Brain pericyte (primary cell): ENCODE measurements around the gene DNAJC6.
"Not testable (repeated sequence)": the region's sequence is repeated elsewhere in the genome, so short reads cannot be mapped to it uniquely, and the experiment has no call there.

ENCODE experiments used
- DNase-seq: peaks from one replicate; pipeline ENCODE4 v3.0.0-alpha.2; 2012; ENCODE audit warnings: low read depth, low spot score

DNAJC6 gene

DNA sequence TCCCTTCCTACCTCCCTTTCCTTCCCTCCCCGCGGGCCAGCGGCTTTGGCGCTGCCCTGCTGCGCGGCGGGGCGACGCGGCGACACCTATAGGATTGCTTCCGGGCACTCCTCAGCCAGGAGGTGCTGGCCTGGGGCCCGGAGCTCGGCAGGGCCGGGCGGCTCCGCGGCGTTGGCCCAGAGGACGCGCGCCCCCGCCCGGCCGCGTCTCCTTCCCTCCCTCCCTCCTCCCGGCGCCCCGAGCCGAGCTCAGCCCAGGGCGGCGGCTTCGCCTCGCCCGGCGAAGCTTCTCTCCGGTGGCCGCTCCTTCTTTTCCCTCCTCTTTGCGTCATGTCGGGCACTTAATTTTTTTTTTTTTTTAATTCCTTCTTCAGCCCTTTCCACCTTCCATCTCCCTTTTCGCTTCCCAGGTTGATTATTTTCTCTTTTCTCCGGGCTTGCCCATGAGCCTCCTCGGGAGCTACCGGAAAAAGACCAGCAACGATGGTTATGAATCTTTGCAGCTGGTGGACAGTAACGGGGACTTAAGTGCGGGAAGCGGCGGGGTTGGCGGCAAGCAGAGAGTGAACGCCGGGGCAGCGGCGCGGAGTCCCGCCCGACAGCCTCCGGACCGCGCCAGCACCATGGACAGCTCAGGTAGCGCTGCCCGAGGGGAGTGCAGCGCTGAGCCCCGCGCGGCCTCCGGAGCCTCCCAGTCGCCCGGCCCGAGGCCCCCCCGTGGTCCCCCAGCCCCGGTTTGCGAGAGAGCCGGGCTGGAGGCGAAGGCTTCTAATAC lies at the start of gene DNAJC6:
TSS of gene DNAJC6 (plus strand) at position 240 of the 774 bp plus-strand sequence. CDS start at position 443, 203 bp downstream.
- peak; percentile 50 for DNase-seq

DNA sequence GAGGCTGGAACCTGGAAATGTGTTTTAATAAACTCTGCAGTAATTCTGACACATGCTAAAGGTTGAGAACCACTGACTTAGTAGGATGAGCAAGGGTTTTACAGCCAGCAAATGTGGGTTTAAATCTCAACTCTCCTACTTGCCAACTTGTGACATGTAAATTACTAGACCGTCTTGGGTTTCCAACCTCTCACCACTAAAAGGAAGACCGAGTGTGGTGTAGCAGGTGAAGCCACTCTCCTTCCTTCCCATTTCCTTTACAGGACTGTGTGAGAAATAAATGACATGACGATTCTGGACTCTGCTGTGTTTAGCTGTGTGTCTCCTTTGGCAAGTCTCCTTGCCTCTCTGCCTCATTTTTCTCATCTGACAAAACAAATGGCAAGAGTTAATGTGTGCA lies 49.5 kb upstream of the DNAJC6 start:
- DNase-seq, result no peak

DNA sequence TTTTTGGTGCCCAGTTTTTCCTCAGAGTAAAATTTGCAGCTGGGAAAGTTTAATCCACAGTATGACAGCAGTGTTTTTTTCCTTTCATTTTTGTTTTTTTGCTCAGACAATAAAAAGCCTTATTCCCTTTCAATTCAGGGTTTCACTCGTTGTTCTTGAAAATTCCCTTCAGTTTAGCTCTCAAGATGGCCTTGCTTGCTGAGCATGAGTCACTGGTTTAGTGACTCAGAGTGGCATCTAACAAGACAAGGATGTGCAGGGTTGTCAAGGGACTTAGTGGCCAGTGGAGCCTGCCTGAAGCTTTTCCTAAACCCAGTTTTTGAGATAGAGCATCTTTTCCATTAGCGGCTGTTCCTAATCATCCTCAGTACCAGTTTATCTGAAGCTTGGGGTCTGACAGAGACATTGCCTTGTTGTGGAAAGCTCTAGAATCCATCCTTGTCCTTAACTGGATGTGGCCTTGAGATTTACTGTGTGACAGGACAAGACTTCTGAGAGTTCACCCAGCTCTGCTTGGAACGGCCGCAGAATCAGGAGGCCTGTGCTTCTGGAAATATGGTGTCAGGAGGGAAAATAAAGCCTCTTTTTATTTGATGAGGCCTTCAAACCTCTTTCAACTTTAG lies 48.4 kb upstream of the DNAJC6 start:
- DNase-seq, result no peak

DNA sequence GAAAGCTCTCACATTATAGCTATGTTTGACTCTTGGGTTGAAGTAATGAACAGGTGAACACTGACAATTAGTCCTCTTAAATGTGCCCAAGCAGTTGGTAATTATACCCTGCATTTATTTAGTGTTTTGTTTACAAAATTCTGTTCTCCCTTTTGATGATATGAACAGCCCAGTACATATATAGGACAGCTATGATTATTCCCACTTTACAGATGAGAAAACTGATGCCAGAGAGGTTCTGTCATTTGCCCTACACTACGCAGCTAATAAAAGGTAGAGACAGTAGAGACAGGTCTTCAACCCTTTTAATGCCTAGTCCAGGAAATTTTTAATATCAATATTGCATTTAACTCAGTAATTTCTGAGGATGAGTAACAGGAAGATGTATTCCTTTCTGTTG lies 46.1 kb upstream of the DNAJC6 start:
- no peak for DNase-seq

DNA sequence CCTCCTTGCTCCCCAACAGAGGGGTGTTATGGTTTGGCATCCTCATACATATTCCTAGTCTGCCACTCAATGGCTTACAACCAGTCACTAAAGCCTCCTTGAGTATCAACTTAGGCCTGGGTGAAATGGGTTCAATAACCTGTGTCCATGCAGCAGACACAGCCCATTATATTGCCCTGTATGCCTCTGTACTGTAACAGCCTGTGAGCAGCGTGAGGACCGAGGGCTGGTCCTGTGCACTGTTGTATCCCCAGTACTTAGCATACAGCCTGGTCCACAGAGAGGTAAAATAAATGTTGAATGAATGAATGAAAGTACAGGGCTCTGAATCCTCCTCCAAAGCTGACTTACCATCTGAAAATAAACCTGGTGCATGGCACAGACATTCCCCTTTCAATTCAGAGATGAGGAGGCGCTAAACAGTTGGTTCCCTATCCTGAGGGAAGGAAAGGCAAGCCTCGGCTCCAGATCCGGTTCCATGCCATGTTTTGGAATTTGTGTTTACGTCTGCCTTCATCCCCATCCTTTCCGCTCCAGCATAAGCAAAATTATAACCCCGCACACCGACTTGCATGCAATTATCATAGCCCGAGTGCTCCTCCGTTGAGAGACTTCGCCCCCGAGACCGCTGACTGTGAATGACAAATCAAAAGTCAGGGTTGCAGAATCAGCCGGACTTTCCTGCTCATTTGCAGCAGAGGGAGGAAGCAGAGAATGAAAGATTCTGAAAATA lies 45.0 kb upstream of the DNAJC6 start:
- peak; percentile 37 for DNase-seq

DNA sequence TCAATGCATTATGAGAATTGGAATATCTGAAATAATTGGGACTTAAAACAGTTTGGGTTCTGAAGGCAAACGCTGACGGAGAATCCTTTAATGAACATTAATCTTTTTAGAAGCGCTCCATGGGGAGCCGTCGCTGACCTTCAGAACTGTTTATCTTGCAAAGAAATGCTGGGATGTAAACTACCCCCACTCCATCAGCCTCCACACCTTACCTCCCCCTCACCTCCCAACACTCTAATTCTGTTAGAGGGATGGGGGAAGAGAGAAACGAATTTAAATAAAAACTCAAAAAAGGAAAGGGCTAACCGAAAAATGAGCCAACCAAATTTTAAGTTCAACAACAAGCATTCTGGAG lies 44.1 kb upstream of the DNAJC6 start:
- DNase-seq, result no peak

DNA sequence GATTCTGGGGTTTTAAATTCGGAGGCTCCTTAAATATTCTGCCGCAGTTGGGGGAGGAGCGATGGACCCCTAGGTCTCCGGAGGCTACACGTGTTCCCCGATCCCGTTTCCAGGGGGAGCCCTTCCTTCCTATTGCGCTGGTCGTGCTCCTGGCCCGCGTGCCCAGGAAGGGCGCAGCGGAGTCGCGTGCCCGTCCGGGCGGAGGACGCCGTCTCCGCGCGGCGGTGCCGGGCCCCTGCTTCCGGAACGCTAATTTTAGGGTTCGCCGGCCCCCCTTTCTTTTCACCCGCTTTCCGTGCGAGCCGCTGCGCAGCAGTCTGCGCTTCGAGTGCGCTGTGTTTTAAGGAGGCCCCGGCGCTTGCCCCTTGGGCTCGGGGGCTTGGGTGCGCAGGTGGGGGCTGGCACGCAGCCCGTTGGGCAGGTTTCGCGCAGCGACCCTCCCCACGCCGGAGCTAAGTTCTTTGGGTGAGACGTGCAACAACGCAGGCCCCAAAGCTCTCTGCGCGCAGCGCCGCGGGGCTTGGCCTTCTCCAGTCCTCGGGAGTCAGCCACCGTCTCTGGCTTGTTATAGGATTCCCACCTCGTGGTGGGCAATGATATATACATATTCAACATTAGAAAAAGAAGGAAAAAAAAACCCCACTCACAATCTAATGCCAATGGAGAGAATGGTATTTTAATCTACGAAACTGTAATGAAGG lies 43.5 kb upstream of the DNAJC6 start:
- DNase-seq, result no peak

DNA sequence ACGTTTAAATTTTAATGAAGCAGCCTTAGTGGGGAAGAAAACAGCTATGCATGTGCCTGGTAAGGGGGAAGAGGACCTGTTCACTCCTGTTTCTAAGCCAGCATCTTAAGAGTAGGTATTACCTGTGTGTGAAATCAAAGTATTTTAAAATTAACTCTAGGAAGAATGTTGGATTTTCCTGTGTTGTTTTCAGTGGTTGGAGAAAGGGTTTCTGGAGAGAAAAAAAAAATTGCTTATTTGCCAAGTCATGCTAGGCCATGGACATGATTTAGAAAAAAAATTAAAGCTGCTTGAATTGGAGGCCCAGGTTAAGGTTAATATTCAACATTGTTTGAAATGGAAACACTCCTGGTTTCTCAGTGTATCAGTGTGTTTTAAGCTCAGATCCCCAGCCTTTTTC lies 42.9 kb upstream of the DNAJC6 start:
- no peak for DNase-seq

DNA sequence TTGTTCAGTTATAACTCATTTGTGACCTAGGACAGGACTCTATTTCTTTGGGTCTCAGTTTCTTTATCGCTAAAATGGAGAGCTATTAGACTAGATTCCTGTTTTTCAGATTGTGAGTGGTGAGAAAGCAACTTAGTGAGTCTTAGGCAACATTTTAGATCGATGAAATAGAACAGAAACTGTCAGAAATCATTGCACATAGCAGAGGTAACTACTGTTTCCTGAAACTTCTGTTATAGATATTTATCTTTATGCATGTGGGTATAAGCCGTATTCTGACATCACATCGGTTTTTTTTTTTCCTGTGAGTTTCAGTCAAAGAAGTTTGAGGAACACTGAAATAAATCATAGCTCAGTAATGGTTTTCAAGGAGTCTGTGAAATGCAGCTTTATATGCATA lies 42.1 kb upstream of the DNAJC6 start:
- DNase-seq, result no peak

DNA sequence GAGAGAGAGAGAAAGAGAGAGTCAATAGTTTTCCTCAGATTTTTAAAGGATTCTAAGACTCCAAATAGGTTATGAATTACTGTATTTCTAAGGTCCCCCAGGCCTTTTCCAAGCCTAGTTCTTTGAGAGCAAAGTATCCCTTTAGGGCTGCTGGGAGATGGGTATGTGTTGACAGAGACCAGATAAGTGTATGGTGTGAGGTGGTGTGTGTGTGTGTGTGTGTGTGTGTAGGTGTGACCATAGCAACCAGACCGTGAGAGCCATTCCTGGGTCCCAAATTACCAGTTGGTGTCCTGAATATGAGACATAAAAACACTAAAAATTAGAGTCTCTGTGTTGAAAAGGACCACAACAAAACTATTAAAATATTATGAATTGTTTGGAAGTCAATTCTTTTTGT lies 41.7 kb upstream of the DNAJC6 start:
- DNase-seq, result no peak

DNA sequence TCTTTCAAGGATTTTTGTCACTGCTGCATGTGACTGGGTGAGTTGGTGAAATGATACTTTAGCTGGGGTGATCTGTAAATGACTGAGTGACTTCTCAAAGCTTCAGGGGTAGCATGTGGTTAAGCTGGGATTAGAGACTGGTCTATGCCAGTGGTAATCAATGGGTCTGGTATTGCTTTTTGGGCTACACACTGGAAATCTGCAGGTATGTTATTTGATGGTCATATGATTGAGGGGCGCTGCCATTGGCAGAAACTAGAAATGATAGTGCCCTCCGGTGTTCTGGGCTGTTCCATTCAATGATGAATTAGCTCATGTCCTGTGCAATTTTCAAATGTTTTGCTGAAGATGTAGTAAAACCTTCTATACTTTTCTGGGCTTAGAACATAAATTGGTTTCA lies 39.7 kb upstream of the DNAJC6 start:
- no peak for DNase-seq

DNA sequence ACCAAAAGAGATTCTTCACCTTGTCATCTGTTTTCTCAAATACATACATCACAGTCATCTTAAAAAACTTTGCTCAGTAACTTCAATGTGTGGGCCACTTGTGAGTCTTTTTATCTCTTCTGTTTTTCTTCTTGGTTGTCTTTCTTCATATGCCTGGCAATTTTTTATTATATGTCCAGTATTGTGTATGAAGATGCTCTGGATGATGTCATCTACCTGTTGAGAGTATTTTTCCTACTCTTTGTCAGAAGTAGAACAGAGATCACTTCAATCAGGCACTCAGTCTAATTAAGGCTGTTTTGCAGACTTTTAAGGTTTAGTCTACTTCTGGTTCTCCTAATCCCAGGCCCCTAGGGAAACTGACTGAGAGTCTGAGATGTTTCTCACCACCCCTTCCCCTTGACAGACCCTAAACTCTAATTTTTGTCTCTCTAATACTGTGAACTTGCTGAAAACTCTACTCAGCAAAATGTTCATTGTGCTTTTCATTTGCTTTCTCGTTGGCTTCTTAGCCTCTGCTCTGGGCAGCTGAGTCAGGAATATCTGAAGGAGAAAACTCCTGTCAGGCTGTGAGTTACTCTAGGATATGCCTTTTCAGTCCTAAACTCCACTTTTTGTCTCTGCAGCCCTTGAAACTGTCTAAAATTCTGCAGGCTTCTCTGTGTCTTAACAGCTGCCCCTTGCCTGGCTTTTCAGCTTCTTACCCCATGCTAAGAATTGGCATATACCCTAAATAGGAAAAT lies 33.0 kb upstream of the DNAJC6 start:
- no peak for DNase-seq

DNA sequence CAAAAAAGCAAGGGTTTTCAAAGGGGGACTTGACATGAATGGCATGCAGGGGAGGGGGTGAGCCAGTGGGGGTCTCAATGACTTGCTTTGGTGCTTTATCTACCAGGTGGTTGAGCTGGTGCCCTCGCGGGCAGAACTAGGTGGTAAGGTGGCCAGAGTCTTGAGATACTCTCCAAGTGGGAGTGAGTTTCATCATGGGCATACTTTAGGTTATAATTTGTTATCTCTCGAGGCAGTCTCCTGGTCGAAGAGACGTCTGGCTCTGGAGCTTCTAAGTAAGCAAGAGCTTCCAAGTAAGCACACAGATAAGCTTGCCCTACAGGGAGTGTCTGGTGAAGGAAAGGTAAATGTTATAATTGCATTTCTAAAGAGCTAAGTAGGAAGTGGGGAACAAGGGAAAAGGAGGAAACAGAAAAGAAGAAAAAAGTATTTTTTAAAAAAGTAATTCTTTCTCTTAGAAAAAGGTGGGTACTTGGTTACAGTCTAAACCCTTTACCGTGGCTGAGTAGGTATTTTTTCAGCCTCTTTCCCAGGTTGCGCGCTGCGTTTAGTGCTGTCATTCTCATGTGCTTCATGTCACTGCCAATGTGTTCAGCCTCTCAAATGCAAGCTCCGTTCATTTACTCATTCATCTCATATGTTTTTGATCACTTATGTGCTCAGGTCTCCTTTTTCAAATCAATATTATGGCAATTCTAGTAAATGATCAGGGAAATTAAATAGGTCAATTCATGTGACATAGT lies 31.6 kb upstream of the DNAJC6 start:
- DNase-seq, result no peak

DNA sequence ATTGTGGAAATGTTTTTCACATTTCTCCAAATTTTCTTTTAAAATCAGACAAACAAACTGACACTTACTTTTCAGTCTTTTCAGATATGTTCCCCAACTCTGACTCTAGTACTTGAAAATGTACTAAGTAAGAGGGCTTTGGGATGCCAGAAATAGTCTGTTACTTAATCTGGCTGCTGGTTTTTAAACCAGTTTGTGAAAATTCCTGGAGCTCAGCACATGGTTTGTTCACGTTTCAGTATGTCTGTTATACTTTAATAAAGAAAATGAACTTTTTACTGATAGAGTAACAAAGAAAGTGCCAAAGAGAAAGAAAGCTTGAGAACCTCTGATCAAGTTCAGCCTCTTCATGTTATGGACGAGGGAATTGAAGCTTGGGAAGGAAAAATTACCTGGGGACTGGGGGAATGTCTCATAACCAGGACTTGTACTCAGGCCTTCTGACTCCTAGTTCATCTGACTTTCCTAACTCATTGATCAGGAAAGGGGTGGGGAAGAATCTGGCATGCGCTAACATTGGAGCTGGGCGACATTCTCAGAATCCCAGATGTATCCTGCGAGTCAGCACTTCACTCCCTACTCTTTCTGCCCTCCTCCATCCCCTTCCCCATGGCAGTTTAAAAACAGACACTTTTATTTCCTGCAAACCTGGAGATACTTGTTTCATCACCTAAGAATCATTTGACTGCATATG lies 30.8 kb upstream of the DNAJC6 start:
- no peak for DNase-seq

DNA sequence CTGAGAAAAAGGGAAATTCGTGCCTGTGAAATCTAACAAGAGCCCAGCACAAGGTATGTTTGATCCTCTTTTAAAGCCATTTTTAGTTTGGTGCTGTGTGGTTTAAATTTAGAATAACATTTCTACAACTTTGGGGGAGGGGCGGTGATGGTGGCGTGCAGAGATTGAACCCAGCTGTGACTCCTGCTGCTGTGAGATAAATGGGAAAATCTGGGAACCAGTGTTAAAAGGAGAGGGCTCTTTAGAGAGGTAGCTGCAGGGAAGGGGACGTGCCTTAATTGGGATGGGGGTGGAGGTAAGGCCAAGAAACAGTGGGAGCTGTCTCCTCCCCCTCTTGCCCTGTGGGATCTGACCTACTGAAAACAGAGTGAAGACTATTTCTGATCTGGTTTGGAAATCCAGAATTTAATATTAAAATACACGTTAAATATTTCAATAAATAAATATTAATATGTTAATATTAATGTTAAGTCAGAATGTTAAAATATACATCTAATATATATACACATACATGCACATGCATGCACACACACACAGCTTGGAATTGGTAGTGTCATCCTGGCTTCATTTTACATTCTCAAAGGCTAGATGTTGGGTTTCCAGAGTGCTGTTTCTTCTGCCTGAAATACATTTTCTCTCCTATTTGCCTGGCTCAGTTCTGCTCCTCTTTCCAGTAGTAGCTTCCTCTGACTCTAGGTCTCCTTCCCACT lies 30.1 kb upstream of the DNAJC6 start:
- no peak for DNase-seq

DNA sequence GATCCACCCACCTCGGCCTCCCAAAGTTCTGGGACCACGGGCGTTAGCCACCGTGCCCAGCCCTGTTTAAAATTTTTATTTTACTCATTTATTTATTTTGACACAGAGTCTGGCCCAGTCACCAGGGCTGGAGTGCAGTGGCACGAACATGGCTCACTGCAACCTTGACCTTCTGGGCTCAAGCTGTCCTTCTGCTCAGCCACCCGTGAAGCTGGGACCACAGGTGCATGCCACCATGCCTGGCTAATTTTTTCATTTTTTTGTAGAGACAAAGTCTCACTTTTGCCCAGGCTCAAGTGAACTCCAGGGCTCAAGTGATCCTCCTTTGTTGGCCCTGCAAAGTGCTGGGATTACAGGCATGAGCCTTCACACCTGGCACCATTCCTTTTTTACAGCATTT lies 27.5 kb upstream of the DNAJC6 start:
- no peak for DNase-seq

DNA sequence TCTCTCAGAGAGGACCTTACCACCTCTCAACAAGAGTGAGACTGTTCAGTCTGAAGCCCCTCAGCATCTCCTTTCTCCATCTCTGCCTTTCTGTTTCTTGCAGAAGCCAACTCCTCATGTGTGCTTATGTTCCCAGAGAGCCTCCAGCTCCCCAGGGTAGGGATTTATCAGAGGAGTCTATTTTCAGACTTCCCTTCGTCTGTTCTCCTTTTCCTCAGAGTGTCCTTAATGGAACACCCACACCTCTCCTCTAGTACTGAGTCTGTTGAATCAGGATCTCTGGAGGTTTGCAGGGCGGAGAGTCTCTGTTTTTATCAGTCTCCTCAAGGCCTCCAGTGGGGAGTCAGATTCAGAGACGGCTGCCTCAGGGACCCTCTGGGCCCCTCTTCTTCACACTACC lies 25.1 kb upstream of the DNAJC6 start:
- no peak for DNase-seq

DNA sequence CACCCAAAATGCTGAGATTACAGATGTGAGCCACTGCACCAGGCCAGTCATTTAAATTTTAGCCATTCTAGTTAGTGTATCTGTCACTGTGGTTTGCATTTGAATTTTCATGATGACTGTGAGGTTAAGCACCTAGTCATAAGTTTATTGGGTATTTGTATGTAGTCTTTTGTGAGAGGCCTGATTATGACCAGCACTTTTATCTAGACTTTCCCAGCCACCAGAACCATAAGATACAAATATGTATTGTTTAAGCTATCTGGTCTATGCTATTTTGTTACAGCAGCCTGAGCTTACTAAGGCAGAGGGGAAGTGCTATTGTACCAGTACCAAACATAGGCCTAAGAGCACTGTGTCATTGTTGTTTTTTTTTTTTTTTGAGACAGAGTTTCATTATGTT lies 19.9 kb upstream of the DNAJC6 start:
- DNase-seq, result no peak

DNA sequence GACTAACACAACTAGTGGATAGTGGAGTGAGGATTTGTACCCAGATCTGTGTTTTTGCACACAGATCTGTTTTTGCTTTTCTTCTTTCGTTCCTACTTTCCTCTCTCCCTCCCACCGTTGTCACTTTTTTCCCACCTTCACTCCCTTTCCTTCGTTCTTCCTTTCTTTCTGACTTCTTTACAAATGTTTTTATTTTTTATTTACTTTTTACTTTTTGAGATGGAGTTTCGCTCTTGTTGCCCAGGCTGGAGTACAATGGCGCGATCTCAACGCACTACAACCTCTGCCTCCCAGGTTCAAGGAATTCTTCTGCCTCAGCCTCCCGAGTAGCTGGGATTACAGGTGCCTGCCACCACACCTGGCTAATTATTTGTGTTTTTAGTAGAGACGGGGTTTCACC lies 17.5 kb upstream of the DNAJC6 start:
- not testable (repeated sequence) for DNase-seq
